NCI-H748 (cell line): ENCODE results near the gene USP22.

Experiments
- DNase-seq: peaks from one replicate; lab custom pipeline; 2025; ENCODE audit not compliant: unreplicated experiment; lab: John Stamatoyannopoulos, UW

USP22 gene

GRCh38 chr17:21049457-21049856, 6.6 kb upstream of the USP22 start:
- DNase-seq, result no peak

GRCh38 chr17:21046216-21046615, 3.4 kb upstream of the USP22 start:
- DNase-seq, result no peak

DNA sequence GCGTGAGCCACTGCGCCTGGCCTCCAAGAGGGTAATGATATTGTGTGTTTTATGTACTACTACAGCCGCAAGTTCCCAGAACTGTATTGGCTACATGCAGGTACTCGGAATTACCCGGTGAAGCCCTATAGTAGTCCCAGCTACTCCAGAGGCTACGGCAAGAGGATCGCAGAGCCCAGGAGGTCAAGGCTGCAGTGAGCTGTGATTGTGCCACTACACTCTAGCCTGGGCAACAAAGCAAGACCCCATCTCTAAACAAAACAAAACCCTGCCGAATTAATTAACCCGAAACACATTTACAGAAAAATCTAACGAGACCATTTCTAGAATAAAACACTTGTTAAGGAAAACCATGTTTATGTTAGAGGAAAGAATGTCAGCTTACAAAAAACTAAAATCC, 2.2 kb upstream of the USP22 start:
- no peak for DNase-seq

DNA sequence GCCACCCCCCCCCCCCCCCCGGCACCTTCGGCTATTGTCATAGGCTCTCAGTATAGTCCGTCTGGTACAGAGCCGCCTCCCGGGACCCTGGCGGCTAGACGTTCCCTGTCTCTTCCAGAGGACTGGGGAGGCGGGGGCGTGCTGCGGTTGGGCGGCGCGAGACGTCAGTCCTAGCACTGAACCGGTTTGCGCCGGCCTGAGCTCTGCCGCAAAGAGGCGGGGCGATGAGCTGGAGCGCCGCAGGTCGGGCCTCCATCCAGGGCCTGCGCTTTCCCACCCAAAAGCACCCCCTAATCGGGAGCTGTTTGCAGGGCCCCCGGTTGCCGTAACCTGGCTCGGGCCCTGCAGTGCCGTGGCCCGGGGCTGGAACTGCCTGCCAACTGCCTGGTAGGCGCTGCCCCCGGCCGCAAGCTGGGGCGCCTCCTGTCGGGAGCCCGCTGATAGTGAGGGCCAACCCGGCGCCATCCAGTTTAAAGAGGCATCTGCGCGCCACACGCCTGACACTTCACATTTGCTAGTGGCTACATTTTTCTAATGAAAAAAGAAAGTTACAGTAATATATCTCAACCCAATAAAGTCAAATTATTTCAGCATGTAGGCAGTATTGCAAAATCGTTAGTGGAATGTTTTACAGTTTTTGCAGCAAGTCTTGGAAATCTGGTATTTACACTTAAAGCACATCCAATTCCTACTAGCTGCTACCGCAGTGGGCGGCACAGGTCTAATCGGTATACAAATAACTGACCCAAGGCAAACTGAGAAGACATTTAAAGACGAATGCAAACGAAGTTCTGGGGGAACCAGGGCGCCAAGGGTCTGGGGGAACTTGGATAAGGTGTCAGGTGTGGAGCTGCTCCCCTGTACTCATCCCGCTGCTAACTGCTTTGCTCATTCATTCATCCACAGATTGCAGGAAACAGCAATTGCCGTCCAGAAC, 753 bp upstream of the USP22 start:
- peak; percentile 100 for DNase-seq

DNA sequence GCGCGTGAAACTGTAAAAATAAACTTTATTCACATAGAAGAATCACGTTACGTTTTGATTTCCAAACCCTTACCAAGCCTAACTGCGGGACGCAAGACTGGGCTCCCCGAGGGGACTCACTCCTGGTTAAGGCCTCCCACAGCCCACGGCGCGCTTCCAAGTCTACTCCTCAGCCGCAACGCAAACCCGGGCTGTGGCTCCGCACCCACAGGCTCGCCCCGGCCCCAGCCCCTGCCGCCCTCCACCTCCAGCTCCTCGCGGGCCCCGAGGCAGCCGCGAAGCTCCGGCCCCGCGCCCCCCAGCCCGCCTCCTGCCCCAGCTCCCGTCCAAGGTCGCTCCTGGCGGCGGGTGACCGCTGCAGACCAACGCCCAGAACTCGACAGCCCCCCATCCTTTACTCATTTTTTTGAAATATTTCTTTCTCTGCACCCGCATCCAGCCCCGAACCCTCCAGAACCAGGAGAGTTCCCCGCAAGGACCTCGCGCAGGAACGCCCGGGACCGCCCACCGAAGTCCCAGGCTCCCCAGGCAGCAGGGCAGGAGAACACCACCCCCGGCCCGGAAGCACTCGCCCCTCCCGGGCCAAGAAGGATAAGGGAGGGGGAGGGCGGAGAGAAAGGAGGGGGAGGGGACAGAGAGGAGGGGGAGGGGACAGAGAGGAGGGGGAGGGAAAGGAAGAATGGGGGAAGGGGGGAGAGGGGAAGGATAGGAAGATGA, 912 bp downstream of the USP22 start:
- peak; percentile 89 for DNase-seq

- peak; percentile 78 for DNase-seq
These were observed 2.8 kb downstream of the USP22 start for GRCh38 chr17:21039839-21040575.

- no peak for DNase-seq
These were observed 5.6 kb downstream of the USP22 start for GRCh38 chr17:21037117-21037803.

- DNase-seq, result no peak
These were observed 6.4 kb downstream of the USP22 start for GRCh38 chr17:21036361-21036881.

DNA sequence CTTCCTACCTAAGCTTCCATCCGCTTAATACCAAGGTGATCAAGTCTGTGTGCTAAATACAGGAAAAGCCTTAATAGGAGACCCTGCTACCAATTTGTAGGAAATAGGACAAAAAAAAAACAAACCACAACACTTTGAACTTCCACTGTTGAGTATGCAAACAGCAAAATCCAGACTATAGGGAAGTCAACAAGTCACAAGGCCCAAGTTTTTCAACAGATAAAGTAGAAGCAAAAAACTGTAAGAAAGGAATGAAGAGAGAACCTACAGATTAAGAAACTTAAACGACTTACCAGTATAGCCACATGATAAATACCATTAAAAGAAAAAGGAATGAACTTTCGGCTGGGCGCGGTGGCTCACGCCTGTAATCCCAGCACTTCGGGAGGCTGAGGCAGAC, 7.4 kb downstream of the USP22 start:
- DNase-seq, result no peak

DNA sequence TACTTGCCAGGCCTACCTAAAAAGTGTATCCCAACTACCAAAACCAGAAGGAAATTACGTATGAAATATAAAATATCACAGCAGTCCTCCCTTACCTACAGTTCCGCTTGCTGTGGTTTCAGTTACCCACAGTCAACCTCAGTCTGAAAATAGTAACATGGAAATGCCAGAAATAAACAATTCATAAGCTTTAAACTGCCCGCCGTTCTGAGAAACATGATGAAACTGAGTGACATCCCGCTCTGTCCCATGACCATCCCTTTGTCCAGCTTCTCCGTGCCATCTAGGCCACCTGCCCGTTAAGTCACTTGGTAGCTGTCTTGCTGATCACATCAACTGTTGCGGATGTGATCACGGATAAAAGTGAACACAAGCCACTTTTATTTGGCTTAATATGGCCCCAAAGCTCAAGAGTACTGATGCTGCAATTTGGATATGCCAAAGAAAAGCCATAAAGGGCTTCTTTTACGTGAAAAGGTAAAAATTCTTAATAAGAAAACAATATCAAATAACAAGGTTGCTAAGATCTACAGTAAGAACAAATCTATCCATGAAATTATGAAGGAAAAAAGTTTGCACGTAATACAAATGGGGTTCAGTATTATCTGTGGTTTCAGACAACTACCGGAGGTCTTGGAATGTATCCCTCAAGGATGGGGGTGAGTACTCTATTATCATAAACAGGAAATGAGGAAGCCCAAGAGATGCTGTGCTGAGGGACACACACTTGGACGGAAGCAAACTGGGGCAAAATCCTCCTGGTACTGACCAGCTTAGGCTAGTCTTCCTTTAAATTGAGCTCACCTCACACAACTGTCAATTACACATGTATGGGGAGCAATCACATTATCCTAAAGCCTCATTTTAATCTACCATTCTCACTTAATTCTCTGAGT, 8.2 kb downstream of the USP22 start:
- DNase-seq, result no peak

GRCh38 chr17:21033350-21033749, 9.5 kb downstream of the USP22 start:
- no peak for DNase-seq

DNA sequence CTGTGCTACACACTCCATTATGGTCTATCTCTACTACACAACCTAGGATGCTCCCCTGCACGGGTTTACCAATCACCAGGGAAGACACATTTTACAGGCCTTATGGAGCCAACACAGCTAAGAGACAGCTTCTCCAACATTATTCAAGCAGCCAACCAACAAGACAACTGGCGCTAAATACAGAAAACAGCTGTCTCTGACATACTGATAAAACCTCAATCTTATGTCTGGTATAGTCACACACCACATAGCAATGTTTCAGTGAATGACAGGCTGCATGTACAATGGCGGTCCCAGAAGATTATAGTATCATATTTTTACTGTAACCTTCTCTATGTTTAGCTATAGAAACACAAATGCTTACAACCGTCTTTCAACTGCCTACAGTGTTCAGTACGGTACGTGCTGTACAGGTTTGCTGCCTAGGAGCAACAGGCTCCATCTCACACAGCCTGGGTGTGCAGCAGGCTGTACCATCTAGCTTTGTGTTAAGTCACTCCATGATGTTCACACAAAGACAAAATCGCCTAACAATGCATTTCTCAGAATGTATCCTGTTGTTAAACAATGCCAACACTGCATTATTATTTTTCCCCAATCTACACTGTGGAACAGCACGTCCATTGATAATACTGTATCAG, 10.9 kb downstream of the USP22 start:
- no peak for DNase-seq

GRCh38 chr17:21030375-21030774, 12.4 kb downstream of the USP22 start:
- no peak for DNase-seq

DNA sequence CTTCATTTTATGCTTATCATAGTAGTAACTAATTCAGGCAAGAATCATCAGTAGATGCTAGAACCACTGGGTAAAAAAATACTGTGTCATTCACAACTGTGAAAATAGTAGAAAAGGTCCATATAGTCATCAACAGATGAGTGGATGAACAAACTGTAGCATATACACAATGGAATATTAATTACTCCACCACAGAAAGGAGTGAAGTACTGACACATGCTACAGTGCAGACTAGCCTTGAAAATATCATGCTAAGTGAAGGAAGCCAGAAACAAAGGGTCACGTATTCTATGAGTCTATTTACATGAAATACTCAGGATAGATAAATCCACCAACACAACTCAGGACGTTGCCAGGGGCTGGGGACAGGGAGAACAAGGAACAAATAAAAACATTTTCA, 13.3 kb downstream of the USP22 start:
- no peak for DNase-seq

DNA sequence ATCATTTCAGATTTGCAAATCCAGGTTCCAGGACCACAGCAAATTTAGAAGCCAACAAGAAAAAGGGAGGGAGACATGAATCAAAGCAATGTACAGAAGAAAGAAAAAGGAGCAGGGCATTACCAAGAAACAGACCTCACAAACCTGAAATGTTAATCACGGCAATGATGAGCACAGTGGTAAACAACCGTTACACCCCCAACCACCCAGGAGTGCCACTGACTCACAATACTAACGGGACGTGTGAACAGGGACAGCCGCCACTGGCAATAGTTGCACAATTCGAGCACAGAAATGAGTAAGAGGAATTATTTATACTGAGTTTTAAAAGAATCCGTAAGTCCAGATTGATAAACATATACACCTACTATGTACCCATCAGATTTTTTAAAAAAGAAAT, 13.8 kb downstream of the USP22 start:
- no peak for DNase-seq

DNA sequence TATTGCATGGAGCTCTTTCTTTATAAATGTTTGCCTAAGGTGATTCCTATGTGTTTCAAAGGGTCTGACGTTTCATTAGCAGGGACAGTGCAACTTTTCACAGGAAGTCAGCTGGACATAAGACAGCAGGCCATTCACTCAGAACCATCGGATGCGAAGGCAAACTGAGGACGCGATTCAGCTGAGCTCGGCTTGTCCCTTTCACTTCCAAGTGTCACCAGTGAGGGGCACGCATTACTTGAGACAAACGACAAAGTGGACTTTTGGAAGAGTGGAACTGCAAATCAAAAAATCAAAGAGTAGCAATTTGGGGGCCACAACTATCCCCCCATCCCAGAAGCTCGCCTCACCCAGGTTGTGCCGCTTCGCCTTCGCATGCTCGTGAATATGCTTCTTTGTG, 14.6 kb downstream of the USP22 start:
- no peak for DNase-seq

DNA sequence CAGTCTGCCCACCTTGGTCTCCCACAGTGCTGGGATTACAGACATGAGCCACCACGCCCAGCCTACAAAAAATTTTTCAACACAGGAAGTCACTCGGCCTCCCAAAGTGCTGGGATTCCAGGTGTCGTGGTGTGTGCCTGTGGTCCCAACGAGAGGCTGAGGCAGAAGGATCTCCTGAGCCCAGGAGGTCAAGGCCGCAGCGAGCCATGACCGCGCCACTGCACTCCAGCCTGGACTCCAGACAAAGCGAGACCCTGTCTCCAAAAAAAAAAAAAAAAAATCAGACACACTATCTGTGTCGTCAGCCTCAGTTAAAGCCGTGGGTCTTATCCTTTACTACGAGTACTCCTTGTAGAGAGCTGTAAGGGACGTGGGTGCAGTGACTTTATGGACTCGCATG, 15.8 kb downstream of the USP22 start:
- DNase-seq, result no peak

DNA sequence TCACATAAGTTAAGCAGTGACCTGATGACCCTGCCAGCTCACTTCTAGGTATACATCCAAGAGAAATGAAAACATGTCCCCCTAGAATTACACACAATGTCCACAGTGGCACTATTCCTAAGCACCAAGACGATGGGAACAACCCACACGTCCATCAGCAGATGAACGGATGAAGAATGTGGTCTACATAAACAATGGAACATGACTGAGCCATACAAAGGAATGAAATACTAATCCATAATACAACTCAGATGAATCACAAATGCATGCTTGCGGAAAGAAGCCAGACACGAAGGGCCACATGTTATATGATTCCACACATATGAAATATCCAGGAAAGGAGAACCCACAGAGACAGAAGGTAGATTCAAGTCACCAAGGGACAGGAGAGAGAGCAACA, 17.4 kb downstream of the USP22 start:
- DNase-seq, result no peak

- no peak for DNase-seq
These were observed 18.8 kb downstream of the USP22 start for GRCh38 chr17:21024024-21024423.
